Glutamatergic neuron (in vitro differentiated cells): ENCODE results near the gene ZNF324. TPM values are rescaled to one million over a fixed set of nuclear protein-coding genes. Genes with fewer than 3 reads are reported as not detected.

Source experiments
- DNase-seq: peaks from one replicate; pipeline ENCODE4 v3.0.0; 2022
- H3K27ac Mint-ChIP-seq: one replicate; pipeline ENCODE4 v1.8.0; 2020; ENCODE audit warnings: mild to moderate bottlenecking, mixed read lengths, inconsistent platforms; ENCODE audit not compliant: unreplicated experiment
- H3K27me3 Mint-ChIP-seq: one replicate; pipeline ENCODE4 v1.8.0; 2020; ENCODE audit warnings: mild to moderate bottlenecking, moderate library complexity, mixed read lengths, inconsistent platforms; ENCODE audit not compliant: unreplicated experiment
- H3K36me3 Mint-ChIP-seq: one replicate; pipeline ENCODE4 v1.8.0; 2020; ENCODE audit warnings: mild to moderate bottlenecking, mixed read lengths, inconsistent platforms; ENCODE audit not compliant: unreplicated experiment
- H3K4me1 Mint-ChIP-seq: one replicate; pipeline ENCODE4 v1.8.0; 2020; ENCODE audit warnings: mild to moderate bottlenecking, low read depth, mixed read lengths, inconsistent platforms; ENCODE audit not compliant: unreplicated experiment
- H3K4me3 Mint-ChIP-seq: one replicate; pipeline ENCODE4 v1.8.0; 2020; ENCODE audit warnings: mild to moderate bottlenecking, mixed read lengths, inconsistent platforms; ENCODE audit not compliant: unreplicated experiment
- H3K9me3 Mint-ChIP-seq: one replicate; pipeline ENCODE4 v1.8.0; 2020; ENCODE audit warnings: mild to moderate bottlenecking, moderate library complexity, mixed read lengths, inconsistent platforms; ENCODE audit not compliant: unreplicated experiment
- total RNA-seq: library from RNA; stranded (reverse); fragmentation: NEBNext Ultra II Directional; extraction: Animal tissue kit (Norgen Biotek cat#: 25700); gene quantifications from one replicate; pipeline ENCODE4 v1.2.1, GENCODE V29; 2021; ENCODE audit not compliant: unreplicated experiment
- TF ChIP-seq, protein P1 (sequence below): fragments of 200-600 bp; sonication (generic); IDR thresholded peaks from one replicate; pipeline ENCODE4 v1.5.0; 2021; ENCODE audit not compliant: partially characterized antibody, unreplicated experiment

Gene ZNF324
- total RNA-seq, 1 donor from 2014 or later: 15.8 TPM

DNA sequence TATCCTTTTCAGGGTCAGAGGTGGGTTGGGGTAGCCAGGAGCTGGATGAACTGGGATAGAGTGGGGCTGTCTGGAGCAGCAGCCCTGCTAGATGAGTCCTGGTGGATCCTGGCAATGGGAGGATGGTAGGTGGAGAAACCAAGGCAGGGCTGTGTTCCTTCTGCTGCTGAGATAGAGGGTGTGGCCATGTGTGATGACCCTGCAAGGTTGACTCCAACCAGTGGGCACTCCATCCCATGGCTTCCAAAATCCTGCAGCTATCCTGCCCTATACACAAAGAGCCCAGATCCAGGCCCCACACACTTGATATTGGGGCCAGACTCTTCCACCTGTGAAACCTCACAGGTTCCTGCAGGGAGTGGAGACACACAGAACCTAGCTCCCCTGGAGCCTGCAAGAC, 6.9 kb downstream of the ZNF324 start:
- TF ChIP-seq, protein P1, sequence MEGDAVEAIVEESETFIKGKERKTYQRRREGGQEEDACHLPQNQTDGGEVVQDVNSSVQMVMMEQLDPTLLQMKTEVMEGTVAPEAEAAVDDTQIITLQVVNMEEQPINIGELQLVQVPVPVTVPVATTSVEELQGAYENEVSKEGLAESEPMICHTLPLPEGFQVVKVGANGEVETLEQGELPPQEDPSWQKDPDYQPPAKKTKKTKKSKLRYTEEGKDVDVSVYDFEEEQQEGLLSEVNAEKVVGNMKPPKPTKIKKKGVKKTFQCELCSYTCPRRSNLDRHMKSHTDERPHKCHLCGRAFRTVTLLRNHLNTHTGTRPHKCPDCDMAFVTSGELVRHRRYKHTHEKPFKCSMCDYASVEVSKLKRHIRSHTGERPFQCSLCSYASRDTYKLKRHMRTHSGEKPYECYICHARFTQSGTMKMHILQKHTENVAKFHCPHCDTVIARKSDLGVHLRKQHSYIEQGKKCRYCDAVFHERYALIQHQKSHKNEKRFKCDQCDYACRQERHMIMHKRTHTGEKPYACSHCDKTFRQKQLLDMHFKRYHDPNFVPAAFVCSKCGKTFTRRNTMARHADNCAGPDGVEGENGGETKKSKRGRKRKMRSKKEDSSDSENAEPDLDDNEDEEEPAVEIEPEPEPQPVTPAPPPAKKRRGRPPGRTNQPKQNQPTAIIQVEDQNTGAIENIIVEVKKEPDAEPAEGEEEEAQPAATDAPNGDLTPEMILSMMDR: no peak
- Mint-ChIP-seq H3K9me3 (peaks cover 9% of the 10 kb centered on the region), H3K36me3 (no peaks in the 10 kb centered on the region), H3K27ac (no peak overlapping the region), H3K27me3 (peaks cover 14% of the 10 kb centered on the region), H3K4me1 (peaks cover 5% of the 10 kb centered on the region), H3K4me3 (peak overlapping the region; percentile 57)
- DNase-seq: no peak

DNA sequence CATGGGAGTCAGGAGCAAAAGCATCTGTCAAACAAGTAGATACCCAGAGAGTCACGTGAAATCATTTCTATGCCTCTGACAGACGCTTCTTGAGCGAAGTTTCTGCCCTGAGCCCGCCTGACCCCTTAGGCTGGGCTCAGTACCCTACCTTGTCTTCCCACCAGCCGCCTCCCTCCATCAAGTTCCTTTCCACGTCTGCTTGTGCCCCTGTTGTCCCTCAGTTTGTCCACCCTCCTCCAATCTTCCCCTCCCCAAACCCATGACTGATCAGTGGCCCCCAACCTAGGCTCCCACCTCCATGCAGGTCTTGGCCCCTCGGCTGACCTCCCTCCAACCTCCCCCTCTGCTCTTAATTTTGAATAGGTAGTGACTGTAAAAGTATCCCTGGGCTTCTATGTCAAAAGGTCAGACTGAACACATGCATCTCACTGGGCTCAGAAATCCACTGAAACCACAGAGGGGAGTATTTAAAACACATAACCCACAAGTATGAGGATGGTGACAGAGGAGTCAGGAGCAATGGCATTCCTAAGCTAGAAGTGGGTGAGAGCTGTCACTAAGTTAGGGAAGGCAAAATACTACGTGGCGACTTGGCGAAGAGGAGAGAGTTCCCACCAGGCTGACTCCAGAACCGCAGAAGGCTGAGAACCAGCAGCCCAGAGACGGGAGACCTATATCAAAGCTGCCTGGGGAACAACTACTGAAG, 7.6 kb downstream of the ZNF324 start:
- peaks cover 4% of the 10 kb centered on the region for H3K4me1 Mint-ChIP-seq
- no peaks in the 10 kb centered on the region for H3K36me3 Mint-ChIP-seq
- TF ChIP-seq, protein P1: no peak
- H3K4me3 Mint-ChIP-seq: peak overlapping the region; percentile 90
- no peak for DNase-seq
- no peak overlapping the region for H3K27ac Mint-ChIP-seq
- peaks cover 9% of the 10 kb centered on the region for H3K9me3 Mint-ChIP-seq
- H3K27me3 Mint-ChIP-seq: peaks cover 12% of the 10 kb centered on the region

DNA sequence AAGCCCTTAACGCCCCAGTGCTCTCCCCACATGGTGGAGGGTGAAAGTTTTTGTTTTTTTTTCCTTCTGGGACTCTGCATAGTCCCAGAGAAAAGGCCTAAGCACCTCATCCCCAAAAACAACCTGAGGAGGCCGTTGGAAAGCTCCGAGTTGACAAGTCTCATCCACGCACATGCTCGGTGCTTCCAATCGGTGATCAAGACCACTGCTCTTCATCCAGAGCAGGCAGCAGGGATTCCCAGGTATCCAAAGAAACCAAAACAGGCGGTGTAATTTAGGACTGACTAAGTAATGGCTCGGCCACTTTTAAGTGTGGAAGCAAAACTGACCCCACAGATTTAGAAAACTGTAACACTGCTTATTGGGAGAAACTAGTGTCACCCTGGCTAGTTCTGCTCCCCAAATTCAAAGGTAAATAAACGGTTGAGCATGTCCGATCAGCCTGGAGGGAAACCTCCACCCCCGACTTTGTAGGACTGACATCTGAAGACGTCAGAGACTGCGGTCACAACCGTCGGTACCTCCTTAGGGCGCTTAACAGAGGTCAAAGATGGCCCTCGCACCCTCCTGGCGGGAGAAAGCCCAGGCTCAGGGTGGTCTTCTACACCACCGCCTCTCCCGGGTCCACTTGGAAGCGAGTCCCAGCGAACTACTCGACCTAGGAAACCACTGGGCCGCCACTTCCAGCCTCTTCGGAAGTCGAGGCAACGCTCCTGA, 8.3 kb downstream of the ZNF324 start:
- Mint-ChIP-seq H3K27ac (no peak overlapping the region), H3K36me3 (no peaks in the 10 kb centered on the region), H3K9me3 (peaks cover 9% of the 10 kb centered on the region), H3K4me1 (peaks cover 4% of the 10 kb centered on the region), H3K4me3 (peak overlapping the region; percentile 90), H3K27me3 (peaks cover 12% of the 10 kb centered on the region)
- no peak for DNase-seq
- TF ChIP-seq, protein P1: no peak

DNA sequence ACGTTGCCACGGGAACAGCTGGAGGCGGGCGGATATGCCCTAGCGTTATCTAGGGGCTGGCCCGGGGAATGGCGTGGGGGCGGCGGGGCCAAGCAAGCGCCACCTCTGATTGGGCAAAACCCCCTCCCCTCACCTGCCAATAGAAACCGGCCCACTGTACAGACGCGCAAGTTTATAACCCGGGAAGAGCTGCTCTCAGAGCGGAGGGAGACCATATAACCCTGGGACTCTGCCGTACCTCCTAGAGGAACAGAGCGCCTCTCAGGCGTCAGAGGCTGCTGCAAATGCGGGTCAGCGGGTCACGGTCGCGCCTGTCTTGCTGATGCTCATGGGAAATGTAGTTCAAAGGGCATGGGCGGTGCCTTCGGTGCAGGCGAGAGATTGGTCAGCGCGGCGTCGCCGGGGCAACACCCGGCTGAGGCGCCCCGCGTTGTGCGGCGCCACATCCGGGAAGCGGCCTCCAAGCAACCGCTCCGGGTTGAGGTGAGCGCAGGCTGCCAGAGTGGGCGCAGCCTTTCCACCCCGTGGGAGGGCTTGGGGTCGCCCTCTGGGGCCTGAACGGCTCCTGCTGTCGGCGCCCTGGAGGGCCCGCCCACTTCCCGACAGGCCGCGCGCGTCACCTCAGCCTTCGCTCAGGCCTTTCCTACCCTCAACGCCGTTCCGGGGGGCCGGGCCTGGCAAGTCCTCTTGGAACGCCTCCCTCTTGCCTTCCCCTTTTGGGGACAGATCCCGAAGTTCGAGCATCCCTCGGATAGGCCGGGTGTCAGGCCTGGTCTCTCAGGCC, 9.0 kb downstream of the ZNF324 start, which contains the start of gene ZNF446:
ZNF446 (plus strand) TSS at position 639 of the 784 bp plus-strand sequence. CDS start 867 bp downstream, outside the sequence.
- DNase-seq: peak; percentile 93
- Mint-ChIP-seq H3K9me3 (peaks cover 9% of the 10 kb centered on the region), H3K4me1 (peaks cover 4% of the 10 kb centered on the region), H3K27ac (peak within 1 kb of the TSS; percentile 88), H3K36me3 (no peaks in the 10 kb centered on the region), H3K27me3 (peaks cover 12% of the 10 kb centered on the region), H3K4me3 (peak within 1 kb of the TSS; percentile 95)
- TF ChIP-seq, protein P1: no peak
